DMS114 treated with DMSO at 0.1 percent for 48 hours (cell line): ENCODE measurements around the gene CCDC68.

Source experiments
- DNase-seq: peaks from one replicate; lab custom pipeline; 2025; ENCODE audit not compliant: unreplicated experiment; lab: John Stamatoyannopoulos, UW

The CCDC68 gene

GRCh38 chr18:54923339-54923956, 35.8 kb downstream of the CCDC68 start:
- DNase-seq, result no peak

- DNase-seq, result no peak
Measured at GRCh38 chr18:54919412-54919811, 39.8 kb downstream of the CCDC68 start.

GRCh38 chr18:54918060-54918459, 41.2 kb downstream of the CCDC68 start:
- no peak for DNase-seq

GRCh38 chr18:54916507-54916906, 42.8 kb downstream of the CCDC68 start:
- DNase-seq, result no peak

GRCh38 chr18:54914816-54915215, 44.4 kb downstream of the CCDC68 start:
- DNase-seq, result no peak

GRCh38 chr18:54911551-54911950, 47.7 kb downstream of the CCDC68 start:
- no peak for DNase-seq

GRCh38 chr18:54910161-54910919, 48.9 kb downstream of the CCDC68 start:
- no peak for DNase-seq

GRCh38 chr18:54909538-54909937, 49.7 kb downstream of the CCDC68 start:
- no peak for DNase-seq

- no peak for DNase-seq
Measured at GRCh38 chr18:54906331-54907185, 52.7 kb downstream of the CCDC68 start.

- DNase-seq, result no peak
Measured at GRCh38 chr18:54905629-54906028, 53.6 kb downstream of the CCDC68 start.

- DNase-seq, result no peak
Measured at GRCh38 chr18:54904581-54904980, 54.7 kb downstream of the CCDC68 start.

GRCh38 chr18:54900290-54900689, 59.0 kb downstream of the CCDC68 start:
- no peak for DNase-seq

GRCh38 chr18:54899500-54899899, 59.8 kb downstream of the CCDC68 start:
- no peak for DNase-seq

GRCh38 chr18:54888933-54889332, 70.3 kb downstream of the CCDC68 start:
- no peak for DNase-seq

- DNase-seq, result no peak
Measured at GRCh38 chr18:54888378-54888777, 70.9 kb downstream of the CCDC68 start.

GRCh38 chr18:54883816-54884604, 75.3 kb downstream of the CCDC68 start:
- no peak for DNase-seq

- no peak for DNase-seq
Measured at GRCh38 chr18:54882318-54882717, 76.9 kb downstream of the CCDC68 start.

- no peak for DNase-seq
Measured at GRCh38 chr18:54881229-54881768, 78.0 kb downstream of the CCDC68 start.

- no peak for DNase-seq
Measured at GRCh38 chr18:54880395-54881105, 78.7 kb downstream of the CCDC68 start.

- DNase-seq, result no peak
Measured at GRCh38 chr18:54879691-54880090, 79.6 kb downstream of the CCDC68 start.
